ENCODE data around the gene FLVCR2.

DNA sequence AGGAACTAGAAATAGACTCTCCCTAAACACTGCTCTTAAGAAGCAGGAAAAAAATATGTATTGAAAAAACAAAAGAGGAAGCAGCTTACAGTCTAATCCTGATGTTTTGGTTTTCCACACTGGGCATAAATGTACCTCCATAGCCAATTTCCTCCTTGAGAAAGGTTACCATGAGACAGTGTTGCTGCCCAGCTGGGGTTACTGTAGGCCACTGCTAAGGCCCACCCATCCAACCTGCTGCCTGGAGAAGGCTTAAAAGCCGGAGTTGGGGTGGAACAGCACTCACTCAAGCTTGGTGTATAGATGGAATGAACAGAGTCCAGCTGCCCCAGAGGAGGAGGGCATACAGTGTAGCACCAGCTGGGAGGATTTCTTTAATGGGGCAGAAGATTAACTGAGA lies 41.1 kb downstream of the FLVCR2 start:
- no peak for TF ChIP-seq EZH2phosphoT487 (IDR thresholded peaks at IDR 0.05; ENCODE audit: insufficient read depth, low read depth)
- no peak for TF ChIP-seq EZH2 (IDR thresholded peaks at IDR 0.05; ENCODE audit: insufficient read depth, poor library complexity, severe bottlenecking)

All from GM23248 (cell line).